ENCODE measurements around the gene NEU3. TPM values are rescaled to one million over a fixed set of nuclear protein-coding genes. Genes with fewer than 3 reads are reported as not detected.
"Not testable (repeated sequence)": the region's sequence is repeated elsewhere in the genome, so short reads cannot be mapped to it uniquely, and the experiment has no call there.

Gene NEU3
- polyA plus RNA-seq, 3 donors: 2.3 to 25.1 (median 3.9) TPM

DNA sequence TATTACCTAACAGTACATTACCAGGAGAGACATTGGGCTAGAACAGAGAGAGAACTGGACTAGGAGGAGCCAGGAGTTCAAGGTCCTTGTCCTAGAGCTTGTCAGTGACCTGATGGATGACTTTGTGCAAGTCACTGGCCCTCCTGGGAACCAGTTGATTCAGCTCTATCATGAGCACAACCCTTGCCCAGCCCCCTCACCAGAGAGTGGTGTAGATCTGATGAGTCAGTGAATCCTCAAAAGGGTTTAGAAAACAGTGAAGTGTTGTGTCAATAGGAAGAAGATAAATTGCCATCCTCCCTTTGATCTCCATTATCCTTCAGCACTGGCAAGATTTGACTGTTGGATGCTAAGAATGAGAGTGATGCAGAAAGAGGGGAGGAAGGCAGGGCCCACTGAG, 24.3 kb downstream of the NEU3 start:
- Mint-ChIP-seq H3K36me3 (peaks cover 60 to 71% of the 10 kb centered on the region in 2 donors), H3K4me1 (no peaks in the 10 kb centered on the region), H3K9me3 (no peaks in the 10 kb centered on the region), H3K4me3 (no peak overlapping the region), H3K27me3 (ENCODE audit: low read depth in 3 of 3) (no peaks in the 10 kb centered on the region), H3K27ac (peak overlapping the region in 1 of 7 donors; percentile 13)
- Histone ChIP-seq H3K27me3 (ENCODE audit: control insufficient read depth in 2 of 2, insufficient read depth in 2 of 2, low read length in 2 of 2) (no peaks in the 10 kb centered on the region), H3K79me2 (ENCODE audit: insufficient read depth, low read length) (no peaks in the 10 kb centered on the region), H3K4me2 (replicated peaks; ENCODE audit: extremely low read depth, low read length, poor library complexity, severe bottlenecking) (no peak overlapping the region), H3K9ac (ENCODE audit: insufficient read depth, low read length, poor library complexity, severe bottlenecking) (no peak overlapping the region), H3K9me3 (replicated peaks in 1 of 2; ENCODE audit: control insufficient read depth in 1 of 2, insufficient read depth in 1 of 2, low read length in 2 of 2) (no peaks in the 10 kb centered on the region), H2AFZ (ENCODE audit: insufficient read depth, low read depth, low read length, poor library complexity, severe bottlenecking) (no peak overlapping the region), H3K27ac (ENCODE audit: low read depth in 1 of 2, low read length in 2 of 2) (no peak overlapping the region), H4K20me1 (ENCODE audit: insufficient read depth, low read length) (no peaks in the 10 kb centered on the region), H3K4me3 (replicated peaks in 1 of 3; ENCODE audit: low read depth in 2 of 3, low read length in 3 of 3) (no peak overlapping the region), H3K36me3 (replicated peaks in 1 of 2; ENCODE audit: control insufficient read depth in 1 of 2, insufficient read depth in 2 of 2, low read length in 2 of 2) (peaks cover 45 to 82% of the 10 kb centered on the region in 2 donors), H3K4me1 (ENCODE audit: control insufficient read depth in 1 of 2, insufficient read depth in 2 of 2, low read length in 2 of 2) (no peaks in the 10 kb centered on the region)
- intact Hi-C loops (cut with micrococcal nuclease): no loop called here
- no peak for DNase-seq
- TF ChIP-seq, protein P1, sequence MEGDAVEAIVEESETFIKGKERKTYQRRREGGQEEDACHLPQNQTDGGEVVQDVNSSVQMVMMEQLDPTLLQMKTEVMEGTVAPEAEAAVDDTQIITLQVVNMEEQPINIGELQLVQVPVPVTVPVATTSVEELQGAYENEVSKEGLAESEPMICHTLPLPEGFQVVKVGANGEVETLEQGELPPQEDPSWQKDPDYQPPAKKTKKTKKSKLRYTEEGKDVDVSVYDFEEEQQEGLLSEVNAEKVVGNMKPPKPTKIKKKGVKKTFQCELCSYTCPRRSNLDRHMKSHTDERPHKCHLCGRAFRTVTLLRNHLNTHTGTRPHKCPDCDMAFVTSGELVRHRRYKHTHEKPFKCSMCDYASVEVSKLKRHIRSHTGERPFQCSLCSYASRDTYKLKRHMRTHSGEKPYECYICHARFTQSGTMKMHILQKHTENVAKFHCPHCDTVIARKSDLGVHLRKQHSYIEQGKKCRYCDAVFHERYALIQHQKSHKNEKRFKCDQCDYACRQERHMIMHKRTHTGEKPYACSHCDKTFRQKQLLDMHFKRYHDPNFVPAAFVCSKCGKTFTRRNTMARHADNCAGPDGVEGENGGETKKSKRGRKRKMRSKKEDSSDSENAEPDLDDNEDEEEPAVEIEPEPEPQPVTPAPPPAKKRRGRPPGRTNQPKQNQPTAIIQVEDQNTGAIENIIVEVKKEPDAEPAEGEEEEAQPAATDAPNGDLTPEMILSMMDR (IDR thresholded peaks at IDR 0.05): no peak

DNA sequence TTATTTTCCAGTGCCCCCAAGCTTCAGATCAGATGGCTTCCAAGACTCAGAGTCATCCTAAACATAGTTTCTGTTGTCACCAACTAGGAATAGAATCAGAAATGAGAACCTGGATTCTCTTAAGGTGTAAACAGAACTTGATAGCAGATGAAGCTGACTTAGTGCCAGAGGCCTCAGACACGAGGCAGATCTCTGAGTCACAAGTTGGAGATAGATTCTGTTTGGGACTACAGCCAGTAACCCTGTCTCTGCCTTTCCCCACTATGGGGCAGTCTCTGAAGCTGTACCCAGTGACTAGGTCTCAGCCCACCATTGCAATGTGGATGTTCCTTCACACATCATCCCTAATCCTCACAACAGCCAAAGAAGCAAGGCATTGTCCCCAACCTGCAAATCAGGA, 25.4 kb downstream of the NEU3 start:
- H2AFZ ChIP-seq (ENCODE audit: insufficient read depth, low read depth, low read length, poor library complexity, severe bottlenecking): no peak overlapping the region
- peaks cover 35 to 71% of the 10 kb centered on the region in 2 donors for H3K36me3 ChIP-seq (replicated peaks in 1 of 2; ENCODE audit: control insufficient read depth in 1 of 2, insufficient read depth in 2 of 2, low read length in 2 of 2)
- intact Hi-C loops (cut with micrococcal nuclease): no loop called here
- DNase-seq: no peak
- H3K36me3 Mint-ChIP-seq: peaks cover 56 to 69% of the 10 kb centered on the region in 2 donors
- H4K20me1 ChIP-seq (ENCODE audit: insufficient read depth, low read length): no peaks in the 10 kb centered on the region
- H3K9me3 ChIP-seq (replicated peaks in 1 of 2; ENCODE audit: control insufficient read depth in 1 of 2, insufficient read depth in 1 of 2, low read length in 2 of 2): no peaks in the 10 kb centered on the region
- no peaks in the 10 kb centered on the region for H3K27me3 ChIP-seq (ENCODE audit: control insufficient read depth in 2 of 2, insufficient read depth in 2 of 2, low read length in 2 of 2)
- H3K4me1 ChIP-seq (ENCODE audit: control insufficient read depth in 1 of 2, insufficient read depth in 2 of 2, low read length in 2 of 2): no peaks in the 10 kb centered on the region
- TF ChIP-seq, protein P1 (IDR thresholded peaks at IDR 0.05): no peak
- H3K4me3 Mint-ChIP-seq: no peak overlapping the region
- no CpG with 5 or more reads among the region's 1 CpG for WGBS (ENCODE audit: insufficient coverage)
- no peaks in the 10 kb centered on the region for H3K79me2 ChIP-seq (ENCODE audit: insufficient read depth, low read length)
- no peak overlapping the region for H3K4me2 ChIP-seq (replicated peaks; ENCODE audit: extremely low read depth, low read length, poor library complexity, severe bottlenecking)
- no peak overlapping the region for H3K4me3 ChIP-seq (replicated peaks in 1 of 3; ENCODE audit: low read depth in 2 of 3, low read length in 3 of 3)
- no peak overlapping the region for H3K9ac ChIP-seq (ENCODE audit: insufficient read depth, low read length, poor library complexity, severe bottlenecking)
- no peak overlapping the region for H3K27ac Mint-ChIP-seq
- H3K9me3 Mint-ChIP-seq: peaks cover 0 to 4% (median 0%) of the 10 kb centered on the region in 7 donors
- H3K27ac ChIP-seq (ENCODE audit: low read depth in 1 of 2, low read length in 2 of 2): no peak overlapping the region
- no peaks in the 10 kb centered on the region for H3K27me3 Mint-ChIP-seq (ENCODE audit: low read depth in 3 of 3)
- H3K4me1 Mint-ChIP-seq: no peaks in the 10 kb centered on the region

DNA sequence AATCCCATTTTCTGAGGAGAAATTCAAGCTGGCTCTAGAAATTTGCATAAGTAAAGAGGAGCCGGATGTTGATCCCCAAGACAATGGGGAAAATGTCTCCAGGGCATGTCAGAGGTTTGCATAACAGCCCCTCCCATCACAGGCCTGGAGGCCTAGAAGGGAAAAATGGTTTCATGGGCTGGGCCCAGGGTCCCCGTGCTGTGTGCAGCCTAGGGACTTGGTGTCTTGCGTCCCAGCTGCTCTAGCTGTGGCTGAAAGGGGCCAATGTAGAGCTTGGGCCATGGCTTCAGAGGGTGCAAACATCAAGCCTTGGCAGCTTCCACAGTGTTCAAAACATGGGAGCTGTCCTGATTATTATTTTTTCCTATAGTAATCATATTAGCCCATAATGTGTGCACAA, 30.5 kb downstream of the NEU3 start:
- WGBS (ENCODE audit: insufficient coverage): 93% methylated on average over 2 of the region's 3 CpGs
- H3K4me2 ChIP-seq (replicated peaks; ENCODE audit: extremely low read depth, low read length, poor library complexity, severe bottlenecking); H3K9ac ChIP-seq (ENCODE audit: insufficient read depth, low read length, poor library complexity, severe bottlenecking); intact Hi-C loops (cut with micrococcal nuclease); H3K4me1 ChIP-seq (ENCODE audit: control insufficient read depth in 1 of 2, insufficient read depth in 2 of 2, low read length in 2 of 2); H3K4me3 Mint-ChIP-seq; H3K27me3 ChIP-seq (ENCODE audit: control insufficient read depth in 2 of 2, insufficient read depth in 2 of 2, low read length in 2 of 2); H3K27ac ChIP-seq (ENCODE audit: low read depth in 1 of 2, low read length in 2 of 2); H4K20me1 ChIP-seq (ENCODE audit: insufficient read depth, low read length); DNase-seq; H3K9me3 ChIP-seq (replicated peaks in 1 of 2; ENCODE audit: control insufficient read depth in 1 of 2, insufficient read depth in 1 of 2, low read length in 2 of 2); H3K9me3 Mint-ChIP-seq; H3K4me3 ChIP-seq (replicated peaks in 1 of 3; ENCODE audit: low read depth in 2 of 3, low read length in 3 of 3); H3K4me1 Mint-ChIP-seq; H3K27ac Mint-ChIP-seq; H3K27me3 Mint-ChIP-seq (ENCODE audit: low read depth in 3 of 3); H2AFZ ChIP-seq (ENCODE audit: insufficient read depth, low read depth, low read length, poor library complexity, severe bottlenecking); H3K79me2 ChIP-seq (ENCODE audit: insufficient read depth, low read length): not testable (repeated sequence)
- H3K36me3 ChIP-seq (replicated peaks in 1 of 2; ENCODE audit: control insufficient read depth in 1 of 2, insufficient read depth in 2 of 2, low read length in 2 of 2): peaks cover 0 to 21% of the 10 kb centered on the region in 2 donors
- H3K36me3 Mint-ChIP-seq: peaks cover 22 to 31% of the 10 kb centered on the region in 2 donors
